ENCODE measurements around the gene EGFR.

Gene EGFR

DNA sequence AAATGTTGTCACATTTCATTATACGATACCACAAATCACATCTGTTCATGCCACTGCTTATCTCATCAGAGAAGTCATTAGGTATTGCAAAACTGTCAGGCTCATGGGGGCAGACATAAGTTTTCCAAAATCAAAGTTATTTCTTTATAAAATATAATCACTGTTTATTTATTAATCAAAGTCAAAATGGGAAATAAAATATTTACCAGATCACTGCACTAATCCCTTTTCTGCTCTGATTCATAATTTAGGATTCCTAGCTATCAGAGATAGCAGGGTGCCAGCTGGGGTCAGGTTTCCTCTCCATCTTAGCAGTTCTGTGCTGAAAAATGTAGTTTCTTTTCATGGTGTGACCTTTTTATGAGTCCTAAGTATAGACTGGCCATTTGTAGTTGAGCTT lies 228.6 kb downstream of the EGFR start:
- no peaks in the 10 kb centered on the region for H3K36me3 Mint-ChIP-seq (ENCODE audit: low read depth)
- no peaks in the 10 kb centered on the region for H3K4me1 Mint-ChIP-seq (ENCODE audit: low read depth)
- H3K4me3 Mint-ChIP-seq, result no peak overlapping the region
- no peaks in the 10 kb centered on the region for H3K9me3 Mint-ChIP-seq
- no peak overlapping the region for H3K27ac Mint-ChIP-seq
- H3K27me3 Mint-ChIP-seq (ENCODE audit: low read depth), result peaks cover 16% of the 10 kb centered on the region

DNA sequence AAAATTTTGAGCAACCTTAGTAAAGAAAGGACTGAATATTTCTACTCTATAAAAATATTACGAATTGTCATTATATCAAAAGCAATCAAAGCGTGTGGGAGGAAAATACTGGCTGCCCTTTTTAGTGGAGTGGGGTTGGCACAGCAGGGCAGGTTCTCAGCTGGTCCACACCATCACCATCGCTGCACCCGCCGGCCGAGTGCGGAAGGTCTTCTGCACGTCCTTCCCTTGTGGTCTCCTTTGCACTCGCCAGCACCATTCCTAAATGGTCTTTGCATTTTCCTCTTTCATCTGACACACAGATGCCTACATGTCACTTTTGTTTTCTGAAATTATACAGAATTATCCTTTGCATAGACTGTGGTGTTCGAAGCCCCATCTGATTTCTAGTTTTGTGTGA lies 229.7 kb downstream of the EGFR start:
- Mint-ChIP-seq H3K4me3 (no peak overlapping the region), H3K27ac (no peak overlapping the region), H3K36me3 (ENCODE audit: low read depth) (no peaks in the 10 kb centered on the region), H3K4me1 (ENCODE audit: low read depth) (no peaks in the 10 kb centered on the region), H3K27me3 (ENCODE audit: low read depth) (peaks cover 25% of the 10 kb centered on the region), H3K9me3 (no peaks in the 10 kb centered on the region)

DNA sequence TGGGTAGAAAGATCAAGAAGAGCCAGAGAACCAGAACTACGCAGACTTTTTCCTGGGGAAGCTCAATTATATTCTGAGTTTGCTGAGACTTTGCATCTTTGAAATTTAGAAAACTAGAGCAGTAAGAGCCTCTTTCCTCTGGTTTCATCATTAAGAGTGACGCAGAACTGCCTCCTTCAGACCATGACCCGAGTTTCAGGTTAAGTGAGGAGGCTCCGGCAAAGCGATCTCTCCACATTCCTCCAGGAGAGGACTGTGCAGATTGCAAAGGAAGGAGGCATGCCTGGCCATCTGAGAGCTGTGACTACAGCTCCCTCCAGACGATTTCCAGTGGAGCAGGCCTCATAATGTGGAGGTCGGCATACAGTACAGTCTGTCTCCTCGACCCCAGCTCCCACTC lies 230.5 kb downstream of the EGFR start:
- Mint-ChIP-seq H3K9me3 (no peaks in the 10 kb centered on the region), H3K27ac (no peak overlapping the region), H3K4me1 (ENCODE audit: low read depth) (no peaks in the 10 kb centered on the region), H3K27me3 (ENCODE audit: low read depth) (peaks cover 33% of the 10 kb centered on the region), H3K36me3 (ENCODE audit: low read depth) (no peaks in the 10 kb centered on the region), H3K4me3 (no peak overlapping the region)

DNA sequence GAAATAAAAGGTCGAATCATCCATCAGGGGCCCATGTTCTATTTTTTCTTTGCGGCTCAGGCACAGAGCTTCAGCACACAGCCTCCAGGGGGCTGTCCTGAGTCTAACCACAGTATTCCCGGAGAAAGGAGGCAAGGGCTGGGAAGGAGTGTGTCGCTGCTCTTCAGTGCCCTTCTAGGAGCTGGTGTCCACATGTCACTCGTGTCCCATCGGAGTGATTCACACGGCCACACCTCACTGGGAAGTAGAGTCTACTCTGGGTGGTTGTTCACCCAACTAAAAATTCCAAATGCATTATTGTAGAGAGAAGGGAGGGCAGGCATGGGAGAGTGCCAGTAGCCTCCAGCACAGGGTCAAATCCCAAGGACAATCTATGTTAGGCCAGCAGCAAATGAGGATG lies 231.5 kb downstream of the EGFR start:
- Mint-ChIP-seq H3K27ac (no peak overlapping the region), H3K9me3 (no peaks in the 10 kb centered on the region), H3K27me3 (ENCODE audit: low read depth) (peaks cover 37% of the 10 kb centered on the region), H3K36me3 (ENCODE audit: low read depth) (no peaks in the 10 kb centered on the region), H3K4me1 (ENCODE audit: low read depth) (peaks cover under 1% of the 10 kb centered on the region), H3K4me3 (no peak overlapping the region)

DNA sequence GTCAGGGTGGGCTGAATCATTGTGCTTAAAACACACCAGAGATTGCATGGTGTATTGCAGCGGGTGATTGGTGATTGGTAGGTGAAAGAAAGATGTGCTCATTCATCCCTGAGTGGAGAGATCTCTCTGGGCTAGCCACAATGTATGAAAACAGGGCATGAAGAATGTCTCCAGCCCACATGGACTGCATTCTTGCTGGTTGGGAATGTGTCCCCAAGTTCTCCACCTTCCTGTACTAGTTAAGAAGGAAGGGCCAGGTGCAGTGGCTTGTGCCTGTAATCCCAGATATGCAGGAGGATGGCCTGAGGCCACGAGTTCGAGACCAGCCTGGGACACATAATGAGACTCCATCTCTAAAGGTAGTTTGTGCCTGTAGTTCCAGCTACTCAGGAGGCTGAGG lies 232.5 kb downstream of the EGFR start:
- Mint-ChIP-seq H3K27me3 (ENCODE audit: low read depth) (peaks cover 46% of the 10 kb centered on the region), H3K4me3 (no peak overlapping the region), H3K9me3 (no peaks in the 10 kb centered on the region), H3K4me1 (ENCODE audit: low read depth) (peaks cover 4% of the 10 kb centered on the region), H3K27ac (no peak overlapping the region), H3K36me3 (ENCODE audit: low read depth) (no peaks in the 10 kb centered on the region)

DNA sequence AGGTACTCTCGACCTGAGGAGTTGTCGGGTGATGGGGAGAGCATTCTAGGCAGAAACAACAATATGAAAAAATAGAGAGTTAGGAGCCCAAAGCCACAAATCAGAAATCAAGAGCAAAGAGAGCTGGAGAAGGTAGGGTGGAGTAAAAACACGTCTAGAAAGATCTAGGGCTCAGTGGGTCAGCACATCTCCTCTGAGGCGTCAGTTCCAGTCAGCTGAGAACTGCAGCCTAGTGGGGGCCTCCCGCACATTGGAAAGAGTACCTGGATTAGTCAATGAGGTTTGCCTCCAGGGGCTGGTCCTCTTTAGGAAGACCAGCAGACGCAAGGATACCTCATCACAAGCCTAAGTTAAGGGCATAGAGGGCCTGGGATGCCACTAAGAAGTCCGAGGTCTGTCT lies 233.1 kb downstream of the EGFR start:
- H3K27ac Mint-ChIP-seq, result no peak overlapping the region
- peaks cover 4% of the 10 kb centered on the region for H3K4me1 Mint-ChIP-seq (ENCODE audit: low read depth)
- no peaks in the 10 kb centered on the region for H3K36me3 Mint-ChIP-seq (ENCODE audit: low read depth)
- H3K9me3 Mint-ChIP-seq, result no peaks in the 10 kb centered on the region
- H3K4me3 Mint-ChIP-seq, result no peak overlapping the region
- H3K27me3 Mint-ChIP-seq (ENCODE audit: low read depth), result peaks cover 52% of the 10 kb centered on the region

DNA sequence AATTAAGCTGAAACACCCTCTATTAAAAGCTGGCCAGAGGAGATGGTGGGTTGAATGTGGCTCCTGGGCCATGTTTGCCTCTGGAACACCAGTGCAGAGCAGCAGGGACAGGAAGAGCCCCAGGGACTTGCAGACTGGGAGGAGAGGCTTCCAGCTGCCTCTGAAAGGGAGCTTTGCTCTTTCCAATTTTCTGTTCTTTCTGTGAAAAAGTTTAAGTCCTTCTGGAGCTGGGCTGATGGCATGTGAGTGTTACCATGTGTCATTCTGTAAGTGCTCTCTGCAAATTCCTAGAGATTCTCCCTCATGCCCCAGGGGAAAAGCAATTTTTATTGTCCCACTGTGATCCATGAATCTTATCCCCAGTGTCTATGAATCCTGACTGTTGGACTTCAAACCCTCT lies 233.6 kb downstream of the EGFR start:
- no peak overlapping the region for H3K27ac Mint-ChIP-seq
- H3K27me3 Mint-ChIP-seq (ENCODE audit: low read depth), result peaks cover 57% of the 10 kb centered on the region
- no peaks in the 10 kb centered on the region for H3K9me3 Mint-ChIP-seq
- H3K36me3 Mint-ChIP-seq (ENCODE audit: low read depth), result no peaks in the 10 kb centered on the region
- H3K4me1 Mint-ChIP-seq (ENCODE audit: low read depth), result peaks cover 4% of the 10 kb centered on the region
- no peak overlapping the region for H3K4me3 Mint-ChIP-seq

DNA sequence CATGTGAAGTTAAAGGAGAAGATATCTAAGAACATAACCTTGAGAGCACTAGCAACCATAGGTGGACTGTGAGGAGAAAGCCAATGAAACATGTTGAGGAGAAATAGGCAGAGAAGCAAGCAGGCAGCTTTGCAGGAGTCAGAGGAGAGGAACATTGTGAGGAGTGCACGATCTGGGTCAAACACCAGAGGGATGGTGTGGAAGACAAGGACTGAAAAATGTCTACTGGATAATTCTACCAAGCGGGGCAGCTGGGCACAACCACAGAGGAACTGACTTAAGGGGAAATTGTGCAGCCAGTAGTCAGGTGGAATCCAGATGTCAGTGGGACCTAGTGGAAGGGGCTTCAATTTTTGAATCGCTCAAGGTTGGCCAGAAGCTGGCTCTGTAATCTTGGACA lies 234.4 kb downstream of the EGFR start:
- peaks cover 53% of the 10 kb centered on the region for H3K27me3 Mint-ChIP-seq (ENCODE audit: low read depth)
- H3K27ac Mint-ChIP-seq, result no peak overlapping the region
- H3K4me1 Mint-ChIP-seq (ENCODE audit: low read depth), result peaks cover 4% of the 10 kb centered on the region
- peak overlapping the region; percentile 50 for H3K4me3 Mint-ChIP-seq
- H3K9me3 Mint-ChIP-seq, result no peaks in the 10 kb centered on the region
- H3K36me3 Mint-ChIP-seq (ENCODE audit: low read depth), result no peaks in the 10 kb centered on the region

DNA sequence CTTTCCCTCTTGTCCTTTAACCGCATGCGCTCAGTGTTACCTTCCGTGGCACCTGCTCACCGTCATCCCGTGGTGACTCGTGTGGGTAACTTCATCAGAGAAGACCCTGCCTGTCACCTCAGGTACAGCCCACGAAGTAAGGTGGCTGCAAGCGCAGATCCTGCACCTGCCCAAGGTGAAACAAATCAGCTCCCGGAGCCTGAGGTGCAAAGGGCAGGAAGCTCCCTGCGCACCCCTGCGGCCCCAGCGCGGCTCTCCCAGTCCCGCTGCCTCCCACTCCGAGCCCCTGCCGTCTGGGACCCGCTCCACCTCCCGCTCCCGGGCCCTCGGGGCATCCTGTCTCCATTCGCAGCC lies 235.4 kb downstream of the EGFR start:
- Mint-ChIP-seq H3K4me1 (ENCODE audit: low read depth) (peaks cover 4% of the 10 kb centered on the region), H3K27ac (no peak overlapping the region), H3K4me3 (peak overlapping the region; percentile 29), H3K36me3 (ENCODE audit: low read depth) (no peaks in the 10 kb centered on the region), H3K9me3 (no peaks in the 10 kb centered on the region), H3K27me3 (ENCODE audit: low read depth) (peaks cover 53% of the 10 kb centered on the region)

DNA sequence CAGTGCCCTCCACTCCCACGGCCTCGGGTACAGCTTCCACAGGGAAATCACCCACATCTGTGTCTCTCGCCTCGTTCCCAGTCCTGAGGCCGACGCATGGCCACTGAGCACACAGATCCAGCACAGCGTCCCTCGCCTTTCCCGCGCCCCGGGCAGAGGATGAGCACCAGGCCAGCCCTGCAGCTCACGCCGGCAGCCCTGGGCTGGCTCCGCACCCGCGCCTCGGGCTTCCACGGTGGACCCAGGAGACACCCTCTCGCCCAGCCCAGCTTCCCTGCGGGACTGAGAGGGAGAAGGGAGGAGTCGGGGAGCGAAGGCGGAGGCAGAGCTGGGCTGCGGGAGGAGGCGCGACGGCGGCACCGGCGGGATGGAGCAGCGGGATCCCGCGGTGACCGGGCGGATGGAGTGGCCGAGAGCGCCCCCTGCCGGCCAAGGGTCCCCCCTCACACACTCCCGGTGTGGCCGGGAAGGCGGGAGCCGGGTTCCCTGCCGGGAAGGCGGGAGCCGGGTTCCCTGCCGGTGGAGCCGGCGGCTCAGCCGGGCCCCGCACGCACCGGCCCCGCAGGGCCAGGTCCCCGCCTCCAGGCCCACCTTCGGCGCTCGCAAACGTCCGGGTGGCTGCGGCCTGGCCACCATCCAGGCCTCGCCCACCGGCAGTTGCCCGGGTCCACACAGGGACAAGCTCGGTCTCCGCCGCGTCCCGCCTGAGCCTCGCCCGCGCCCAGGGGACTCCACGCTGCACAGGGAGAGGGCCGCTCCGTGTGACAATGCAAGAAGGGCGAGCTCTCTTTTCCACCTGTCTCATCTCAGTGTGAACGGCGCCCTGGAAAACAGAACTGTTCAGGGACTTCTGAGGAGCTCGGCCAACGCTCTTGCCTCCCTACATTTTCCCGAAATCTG lies 236.0 kb downstream of the EGFR start:
- peaks cover 53% of the 10 kb centered on the region for H3K27me3 Mint-ChIP-seq (ENCODE audit: low read depth)

DNA sequence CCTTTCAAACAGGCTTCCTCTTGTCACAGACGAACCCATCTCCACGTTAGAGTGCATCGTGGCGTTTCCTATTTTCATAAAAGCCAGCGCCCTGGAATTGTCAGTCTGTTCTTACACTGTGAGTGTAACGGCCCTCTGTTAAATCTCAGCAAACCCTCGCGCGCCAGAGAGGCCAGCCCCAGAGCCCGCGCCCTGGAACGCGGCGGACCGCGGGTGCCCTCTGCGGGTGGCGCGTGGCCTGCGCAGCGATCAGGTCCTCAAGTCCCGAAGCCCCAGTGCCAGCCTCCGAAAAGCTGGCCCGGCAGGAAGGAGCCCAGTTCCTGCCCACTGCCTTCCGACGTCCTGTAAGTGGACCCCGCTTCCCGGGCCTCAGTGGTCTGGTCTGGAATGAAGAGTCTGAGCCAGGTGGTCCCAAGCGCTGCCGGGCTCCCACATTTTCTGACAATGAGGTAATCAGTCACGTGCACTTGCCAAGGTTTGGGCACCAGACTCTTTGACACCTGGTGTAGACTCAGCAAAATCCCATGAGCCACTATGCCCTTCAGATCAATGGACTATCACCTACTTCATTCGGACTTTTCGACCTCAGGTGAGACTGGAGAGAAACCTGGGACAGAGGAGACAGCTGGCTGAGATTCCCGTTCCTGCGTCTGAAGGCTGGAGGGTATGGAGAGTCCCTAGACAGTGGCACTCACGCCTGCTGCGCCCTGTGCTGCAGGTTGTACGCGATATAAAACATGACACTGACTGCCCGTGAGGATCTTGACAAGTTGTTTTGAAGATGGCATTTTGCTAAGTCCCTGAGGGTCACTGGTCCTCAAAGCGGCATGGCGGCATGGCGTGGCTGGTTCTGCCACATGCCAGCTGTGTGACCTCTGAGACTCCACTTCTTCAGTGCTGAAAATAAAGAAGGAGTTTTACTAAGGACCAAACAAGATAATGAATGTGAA lies 237.0 kb downstream of the EGFR start:
- peaks cover 53% of the 10 kb centered on the region for H3K27me3 Mint-ChIP-seq (ENCODE audit: low read depth)
- peaks cover 4% of the 10 kb centered on the region for H3K4me1 Mint-ChIP-seq (ENCODE audit: low read depth)
- no peaks in the 10 kb centered on the region for H3K36me3 Mint-ChIP-seq (ENCODE audit: low read depth)
- peak overlapping the region; percentile 78 for H3K4me3 Mint-ChIP-seq
- H3K9me3 Mint-ChIP-seq, result no peaks in the 10 kb centered on the region
- no peak overlapping the region for H3K27ac Mint-ChIP-seq

More for the DNA sequence above, 236.0 kb downstream of the EGFR start:
- Mint-ChIP-seq H3K9me3 (no peaks in the 10 kb centered on the region), H3K4me3 (peak overlapping the region; percentile 78), H3K27ac (no peak overlapping the region), H3K4me1 (ENCODE audit: low read depth) (peaks cover 4% of the 10 kb centered on the region), H3K36me3 (ENCODE audit: low read depth) (no peaks in the 10 kb centered on the region)

DNA sequence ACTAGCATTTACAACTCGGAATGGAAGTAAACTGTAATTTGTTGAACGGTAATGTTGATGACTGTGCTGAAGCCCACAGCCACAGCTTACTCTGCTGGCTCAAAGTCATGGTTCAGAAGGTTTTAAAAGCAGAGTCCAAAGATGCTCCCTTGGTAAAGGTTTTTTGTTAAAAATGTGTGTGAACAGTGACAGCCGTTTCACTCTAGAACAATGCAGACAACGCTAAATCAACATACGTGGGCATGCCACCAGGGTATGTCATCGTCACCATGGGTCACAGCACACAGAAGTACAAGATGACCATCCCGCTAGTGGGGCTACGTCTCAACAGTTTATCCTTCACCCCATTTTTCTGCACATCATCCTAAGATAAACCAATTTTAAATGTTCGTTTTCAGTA lies 239.8 kb downstream of the EGFR start:
- Mint-ChIP-seq H3K27me3 (ENCODE audit: low read depth) (peaks cover 47% of the 10 kb centered on the region), H3K36me3 (ENCODE audit: low read depth) (no peaks in the 10 kb centered on the region)

DNA sequence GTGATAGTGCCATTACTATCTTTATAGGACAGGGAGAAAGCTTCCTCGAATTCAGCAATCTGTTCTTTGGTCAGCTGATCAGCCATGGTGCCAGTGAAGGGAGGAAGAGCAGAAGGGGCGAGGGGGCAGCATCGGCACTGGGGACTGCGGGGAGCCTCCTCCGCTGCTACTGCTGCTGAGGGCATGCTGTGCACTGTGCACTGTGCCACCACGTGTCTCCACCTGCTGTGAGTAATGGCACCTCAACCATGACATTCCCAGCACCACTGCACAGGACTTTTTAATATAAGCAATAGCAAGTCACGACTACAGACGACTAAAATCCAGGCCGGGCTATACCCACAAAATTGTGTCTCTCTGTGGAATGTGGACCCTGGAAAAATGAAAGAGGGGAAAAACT lies 241.4 kb downstream of the EGFR start:
- Mint-ChIP-seq H3K27me3 (ENCODE audit: low read depth) (peaks cover 53% of the 10 kb centered on the region), H3K9me3 (no peaks in the 10 kb centered on the region), H3K27ac (no peak overlapping the region), H3K4me3 (no peak overlapping the region), H3K36me3 (ENCODE audit: low read depth) (no peaks in the 10 kb centered on the region), H3K4me1 (ENCODE audit: low read depth) (peaks cover 4% of the 10 kb centered on the region)

More for the DNA sequence above, 239.8 kb downstream of the EGFR start:
- Mint-ChIP-seq H3K4me1 (ENCODE audit: low read depth) (peaks cover 4% of the 10 kb centered on the region), H3K4me3 (no peak overlapping the region), H3K27ac (no peak overlapping the region), H3K9me3 (no peaks in the 10 kb centered on the region)

DNA sequence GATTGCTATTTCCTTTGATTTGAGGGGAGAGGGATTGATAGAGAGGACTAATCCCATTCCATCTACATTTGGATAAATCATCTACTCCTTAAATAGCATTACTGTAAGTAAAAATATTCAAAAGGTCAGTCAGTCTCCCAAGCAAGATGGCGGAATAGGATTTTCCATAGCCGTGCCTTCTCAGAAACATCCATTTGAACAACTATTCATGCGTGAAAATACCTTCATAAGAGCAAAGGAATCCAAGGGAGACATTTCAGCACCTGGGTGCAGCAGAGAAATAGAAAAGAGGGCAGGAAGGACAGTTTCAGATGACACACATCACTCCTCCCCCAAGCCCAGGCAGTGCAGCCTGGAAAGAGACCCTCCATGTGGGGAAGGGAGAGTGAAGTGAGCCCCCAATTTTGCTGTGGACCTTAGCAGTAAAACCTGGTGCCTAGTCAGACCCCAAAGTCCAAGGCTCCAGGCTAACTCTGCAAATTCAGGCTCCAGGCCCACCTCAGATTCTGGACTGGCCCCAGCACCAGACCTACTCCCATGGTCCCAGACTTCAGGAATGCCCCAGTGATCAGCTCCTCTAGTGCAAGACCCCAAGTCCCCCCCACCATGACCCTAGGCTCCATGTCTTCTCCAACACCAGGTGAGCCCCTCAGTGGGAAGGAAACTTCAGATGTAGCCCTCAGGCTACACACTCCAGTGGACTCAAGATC lies 242.0 kb downstream of the EGFR start:
- Mint-ChIP-seq H3K27me3 (ENCODE audit: low read depth) (peaks cover 54% of the 10 kb centered on the region), H3K4me3 (no peak overlapping the region), H3K9me3 (no peaks in the 10 kb centered on the region), H3K36me3 (ENCODE audit: low read depth) (no peaks in the 10 kb centered on the region), H3K27ac (no peak overlapping the region), H3K4me1 (ENCODE audit: low read depth) (peaks cover 2% of the 10 kb centered on the region)

Data from T-helper 1 cell treated with Interleukin-12 subunit alpha and Interleukin-12 subunit beta and Interleukin-4 antibody, amounts not matched to agents 30 μg/mL and 1 μg/mL, for 36 hours (primary cell).